ENCODE data around the gene SERPINA5.
A peak's percentile ranks its signal among the peaks of the same experiment; 100 is the strongest.
"Not testable (repeated sequence)": the region's sequence is repeated elsewhere in the genome, so short reads cannot be mapped to it uniquely, and the experiment has no call there.

SERPINA5 gene

DNA sequence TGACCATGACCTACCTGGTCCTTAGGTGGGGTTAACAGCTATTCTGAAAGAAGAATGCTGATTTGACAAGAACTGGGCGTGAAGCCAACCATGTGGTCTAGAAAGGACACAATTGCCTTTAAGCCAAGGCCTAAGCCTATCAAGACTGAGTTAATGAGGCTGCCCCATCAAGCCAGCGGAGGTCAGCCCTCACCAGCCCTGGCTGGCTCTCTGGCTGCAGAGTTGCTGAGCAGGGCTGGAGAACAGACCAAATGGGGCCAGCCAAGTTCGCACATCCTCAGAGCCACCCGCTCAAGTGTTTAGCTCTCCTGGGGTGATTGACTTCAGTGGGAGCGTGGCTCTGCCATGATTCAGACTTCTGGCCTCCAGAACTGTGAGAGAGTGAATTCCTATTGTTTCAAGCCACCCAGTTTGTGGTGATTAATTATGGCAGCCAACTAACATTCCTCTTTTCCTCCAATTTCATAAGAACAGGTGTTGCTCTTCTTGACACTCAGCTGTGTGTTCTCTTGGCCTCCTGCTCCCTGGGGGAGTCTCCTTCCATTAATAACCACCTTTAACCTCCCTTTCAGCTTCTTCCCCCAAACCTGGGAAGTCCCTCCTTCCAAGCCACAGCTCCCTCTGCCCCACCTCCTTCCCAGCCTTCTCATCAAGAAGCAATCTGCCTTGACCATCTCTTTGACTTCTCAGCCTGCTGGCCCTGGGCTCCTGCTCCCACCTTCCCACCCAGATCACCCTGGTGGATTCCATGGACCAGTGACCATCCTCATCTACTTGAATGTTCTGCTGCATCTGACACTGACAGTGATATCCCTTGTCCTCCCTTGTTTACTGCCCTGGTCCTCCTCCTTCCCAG is 5.3 kb upstream of the SERPINA5 start:
- no peak for DNase-seq

DNA sequence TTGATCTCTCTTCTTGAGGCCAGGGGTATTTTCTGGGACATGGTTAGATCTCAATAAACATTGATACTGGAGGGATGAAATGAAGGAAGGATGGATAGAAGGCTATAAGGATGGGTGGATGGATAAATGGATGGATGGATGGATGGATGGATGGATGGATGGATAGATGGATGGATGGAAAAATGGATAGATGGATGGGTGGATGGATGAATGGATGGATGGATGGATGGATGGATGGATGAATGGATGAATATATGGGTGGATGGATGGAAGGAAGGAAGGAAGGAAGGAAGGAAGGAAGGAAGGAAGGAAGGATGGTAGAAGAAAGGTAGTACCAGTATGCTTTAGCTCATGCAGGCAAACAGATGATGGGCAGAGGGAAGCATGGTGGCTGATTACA is 3.8 kb upstream of the SERPINA5 start:
- not testable (repeated sequence) for DNase-seq

DNA sequence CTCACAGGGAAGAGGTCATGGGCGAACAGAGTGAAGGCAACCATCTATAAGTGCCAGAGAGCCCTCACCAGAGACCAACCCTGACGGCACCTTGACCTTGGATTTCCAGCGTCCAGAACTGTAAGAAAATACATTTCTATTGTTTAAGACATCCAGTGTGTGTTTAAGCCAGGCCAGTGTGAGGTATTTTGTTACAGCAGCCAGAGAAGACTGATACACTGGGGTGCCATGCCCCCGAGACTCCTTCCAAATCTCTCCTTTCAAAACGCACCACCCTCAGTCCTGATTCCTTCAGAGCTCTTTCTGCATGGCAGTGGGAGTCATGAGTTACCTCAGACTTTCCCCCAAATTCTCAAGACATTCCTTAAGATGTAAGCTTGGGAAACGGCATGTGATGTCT is 2.5 kb upstream of the SERPINA5 start:
- DNase-seq: no peak

DNA sequence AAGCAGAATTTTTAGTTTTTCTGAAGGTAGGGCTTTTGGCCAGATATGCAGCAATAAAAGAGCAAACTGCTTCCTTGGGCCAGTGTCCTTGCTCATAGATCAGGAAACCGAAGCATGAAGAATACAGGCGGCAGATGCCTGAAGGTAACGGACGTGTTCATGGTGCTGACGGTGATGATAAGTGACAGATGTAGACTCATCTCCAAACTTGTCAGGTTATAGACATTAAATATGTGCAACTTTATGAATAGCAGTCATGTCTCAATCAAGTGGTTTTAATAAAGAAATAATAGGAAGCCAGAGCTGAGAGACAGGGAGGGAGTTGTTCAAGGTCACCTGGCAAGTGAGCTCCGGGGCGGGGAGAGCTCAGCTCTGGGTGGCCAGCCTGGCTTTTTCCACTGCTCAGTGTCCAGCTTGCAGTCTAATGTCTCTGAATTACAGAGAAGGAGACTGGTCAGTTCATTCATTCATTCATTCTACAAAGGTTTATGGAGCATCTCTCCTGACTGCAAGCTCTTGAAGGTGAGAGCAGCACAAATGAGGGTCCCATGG is 1.0 kb downstream of the SERPINA5 start:
- DNase-seq: no peak

DNA sequence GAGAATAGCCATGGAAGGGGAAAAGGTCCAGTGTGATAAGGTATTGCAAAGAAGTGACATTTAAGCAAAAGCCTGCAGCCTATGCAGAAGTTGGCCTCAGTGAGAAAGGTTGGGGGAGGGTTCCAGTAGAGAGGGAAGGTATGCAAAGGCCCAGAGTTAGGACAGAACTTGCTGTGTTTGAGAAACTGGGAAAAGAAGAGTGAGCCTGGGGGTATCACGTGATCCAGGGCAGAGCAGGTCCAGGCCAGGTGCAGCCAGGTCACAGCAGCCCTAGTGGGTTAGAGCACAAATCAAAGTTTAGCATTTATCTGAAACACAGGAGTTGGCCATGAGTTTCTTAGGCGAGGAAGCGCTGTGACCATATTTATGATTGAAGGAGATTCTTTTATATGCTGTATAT is 1.6 kb downstream of the SERPINA5 start:
- no peak for DNase-seq

DNA sequence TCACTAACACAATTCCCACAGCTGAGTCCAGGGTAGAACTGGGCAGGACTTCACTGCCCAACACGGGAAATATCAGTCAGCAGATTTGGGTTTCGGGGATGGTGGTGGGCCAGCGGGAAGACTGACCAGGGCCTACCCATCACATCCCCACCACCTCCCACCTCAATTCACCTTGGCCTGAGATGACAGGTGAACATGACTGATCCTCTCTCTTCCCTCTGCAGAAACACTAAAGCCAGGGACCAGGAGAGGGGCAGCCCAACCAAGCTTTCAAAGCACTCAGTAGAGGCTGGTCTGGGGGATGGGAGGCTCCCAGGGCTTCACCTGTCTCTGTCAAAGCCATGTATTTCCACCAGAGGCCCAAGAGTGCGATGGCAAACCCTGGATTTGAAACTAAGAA is 2.3 kb downstream of the SERPINA5 start:
- DNase-seq: no peak

DNA sequence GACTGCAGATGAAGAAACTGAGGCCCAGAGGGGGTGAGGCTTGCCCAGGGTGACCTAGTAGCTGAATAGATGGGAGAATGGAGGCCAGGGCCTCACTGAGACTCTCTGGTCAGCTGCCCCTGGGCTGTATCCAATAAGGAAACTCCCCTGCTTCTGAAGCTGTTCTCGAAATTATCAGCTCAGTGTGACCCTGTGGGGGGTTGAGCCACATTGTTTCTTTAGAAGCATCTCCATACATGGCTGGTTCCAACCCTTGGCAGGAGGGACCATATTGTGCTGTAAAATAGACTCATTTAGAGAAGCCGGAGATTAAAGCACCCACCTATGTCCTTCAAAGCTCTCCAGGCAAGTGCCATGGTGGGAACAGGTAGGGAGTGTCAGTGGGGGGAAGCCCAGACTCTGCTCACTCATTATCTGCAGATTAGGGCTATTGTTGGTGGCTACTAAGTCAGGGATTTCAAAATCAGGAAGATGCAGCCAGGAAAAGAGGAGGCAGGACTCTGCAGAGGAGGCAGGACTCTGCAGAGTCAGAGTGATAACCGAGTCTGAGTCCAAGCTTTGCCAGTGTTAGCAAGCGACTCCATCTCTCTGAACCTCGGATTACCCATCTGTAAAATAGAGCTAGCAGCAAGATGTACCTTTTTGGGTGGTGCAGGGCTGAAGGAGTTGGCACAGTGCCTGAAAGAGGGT is 3.5 kb downstream of the SERPINA5 start:
- DNase-seq: no peak

DNA sequence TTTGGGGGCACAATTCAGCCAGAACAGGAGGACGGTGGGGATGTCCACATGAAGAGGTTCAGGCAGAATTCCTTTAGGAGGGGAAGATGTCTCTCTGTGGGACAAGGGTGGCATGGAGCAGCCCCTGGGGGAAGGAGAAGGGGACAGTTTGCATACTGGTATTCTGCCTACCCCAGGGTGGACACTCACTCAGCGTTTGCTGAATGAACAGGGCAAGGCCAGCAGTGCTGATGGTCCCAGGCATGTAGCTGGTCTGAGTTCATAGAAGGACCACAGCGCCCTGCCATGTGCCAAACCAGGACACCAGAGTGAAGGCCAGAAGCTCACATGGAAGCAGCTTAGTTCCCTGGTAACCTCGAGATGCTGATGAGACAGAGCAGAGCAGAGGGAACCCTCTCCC is 5.4 kb downstream of the SERPINA5 start:
- DNase-seq: no peak

DNA sequence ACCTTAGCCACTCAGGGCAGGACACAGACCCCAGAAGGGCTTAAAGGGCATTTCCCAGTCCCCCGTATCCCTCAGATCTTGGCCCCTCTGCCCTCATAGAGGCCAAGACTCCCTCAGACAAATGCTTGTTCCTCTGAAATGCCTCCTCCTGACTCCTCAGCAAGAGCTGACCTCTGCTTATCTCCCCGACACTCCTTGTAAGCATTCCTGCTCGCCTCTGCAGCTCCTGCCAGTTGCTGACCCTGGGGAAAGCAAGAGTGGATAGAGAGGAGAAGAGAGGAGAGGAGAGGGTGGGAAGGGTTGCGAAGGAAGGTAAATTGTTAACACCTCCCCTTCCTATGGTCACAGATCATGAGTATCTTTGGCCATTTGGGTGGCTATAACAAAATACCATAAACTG is 7.1 kb downstream of the SERPINA5 start:
- no peak for DNase-seq

DNA sequence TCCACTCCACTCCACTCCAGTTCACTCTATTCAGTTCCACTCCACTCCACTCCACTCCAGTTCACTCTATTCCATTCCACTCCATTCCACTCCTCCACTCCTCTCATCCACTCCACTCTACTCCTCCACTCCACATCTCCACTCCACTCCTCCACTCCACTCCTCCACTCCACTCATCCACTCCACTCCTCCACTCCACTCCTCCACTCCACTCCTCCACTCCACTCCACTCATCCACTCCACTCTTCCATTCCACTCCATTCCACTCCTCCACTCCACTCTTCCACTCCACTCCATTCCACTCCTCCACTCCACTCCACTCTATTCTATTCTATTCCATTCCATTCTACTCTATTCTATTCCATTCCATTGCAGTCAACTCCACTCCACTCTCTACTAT is 9.8 kb downstream of the SERPINA5 start:
- no peak for DNase-seq

DNA sequence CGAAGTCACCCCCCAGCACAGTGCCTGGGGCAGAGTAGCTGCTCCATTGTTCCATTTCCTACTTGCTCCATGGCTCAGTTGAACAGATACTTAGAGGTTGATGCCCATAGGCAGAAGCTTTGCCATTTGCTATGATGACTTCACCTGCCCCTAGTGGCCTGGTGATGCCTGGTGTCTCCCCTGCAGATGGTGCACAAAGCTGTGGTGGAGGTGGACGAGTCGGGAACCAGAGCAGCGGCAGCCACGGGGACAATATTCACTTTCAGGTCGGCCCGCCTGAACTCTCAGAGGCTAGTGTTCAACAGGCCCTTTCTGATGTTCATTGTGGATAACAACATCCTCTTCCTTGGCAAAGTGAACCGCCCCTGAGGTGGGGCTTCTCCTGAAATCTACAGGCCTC is 10.6 kb downstream of the SERPINA5 start:
- DNase-seq: no peak

DNA sequence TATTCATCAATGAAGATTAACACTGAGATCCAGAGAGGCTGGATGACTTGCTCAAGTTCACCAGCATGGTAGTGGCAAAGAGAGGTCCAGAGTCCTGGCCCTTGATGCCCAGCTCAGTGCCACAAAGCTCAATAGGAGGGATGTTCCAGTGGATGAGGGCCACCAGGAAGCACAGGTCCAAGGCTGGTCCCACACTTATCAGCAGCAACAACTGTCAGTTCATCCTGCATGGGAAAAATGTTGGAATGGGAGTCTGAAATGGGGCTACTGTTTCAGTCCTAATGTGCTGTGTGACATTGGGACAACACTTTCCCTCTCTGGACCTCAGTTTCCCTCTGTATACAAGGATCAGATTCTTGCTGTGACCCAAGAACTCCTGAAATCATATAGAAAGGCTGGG is 11.2 kb downstream of the SERPINA5 start:
- DNase-seq: no peak

DNA sequence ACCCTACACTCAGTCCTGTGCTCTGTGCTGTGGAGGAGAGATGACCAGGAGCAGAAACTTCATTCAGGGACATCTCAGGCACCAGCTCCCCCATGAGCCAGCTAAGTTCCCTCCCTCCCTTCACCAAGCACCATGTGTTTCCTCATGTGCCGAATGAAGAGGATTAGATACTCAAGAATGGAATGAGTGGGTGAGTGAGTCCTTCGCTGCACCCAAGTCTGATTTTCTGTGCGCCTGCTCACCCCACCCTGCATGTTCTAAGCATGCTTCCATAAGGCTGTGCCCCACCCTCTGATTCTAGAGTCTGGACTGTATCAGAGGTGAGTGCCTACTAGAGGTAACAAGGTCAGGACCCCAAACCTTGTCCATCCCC is 12.1 kb downstream of the SERPINA5 start:
- no peak for DNase-seq

DNA sequence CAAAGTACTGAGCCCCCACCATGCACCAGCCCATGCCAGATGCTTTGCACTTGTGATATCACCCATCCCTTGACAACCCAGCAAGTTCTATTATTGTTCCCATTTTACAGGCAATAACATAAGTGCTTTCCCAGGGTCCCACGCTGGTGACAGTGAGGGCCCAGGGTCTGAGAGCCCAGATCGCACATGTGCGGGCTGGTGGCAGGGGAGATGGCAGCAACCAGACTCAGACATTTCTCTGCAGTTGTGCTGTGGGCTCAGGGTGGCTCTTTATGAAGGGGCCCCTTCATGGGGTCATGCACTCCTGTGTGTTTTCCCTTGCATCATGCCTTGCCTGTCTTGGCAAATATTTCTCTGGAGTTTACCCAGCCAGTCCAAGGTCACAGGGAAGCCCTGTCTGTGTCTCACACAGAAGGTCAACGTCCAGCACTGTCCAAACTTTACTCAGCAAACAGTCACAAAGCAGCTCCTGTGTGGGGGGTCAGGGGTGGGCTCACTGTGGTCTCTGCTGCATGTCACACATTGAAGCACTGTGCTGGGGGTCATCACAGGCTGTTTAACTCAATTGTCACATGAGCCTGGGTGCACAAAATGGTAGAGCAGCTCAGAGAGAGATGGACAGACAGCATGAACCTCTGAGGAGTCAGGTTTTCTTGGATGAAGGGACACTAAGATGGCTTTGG is 12.7 kb downstream of the SERPINA5 start:
- no peak for DNase-seq

DNA sequence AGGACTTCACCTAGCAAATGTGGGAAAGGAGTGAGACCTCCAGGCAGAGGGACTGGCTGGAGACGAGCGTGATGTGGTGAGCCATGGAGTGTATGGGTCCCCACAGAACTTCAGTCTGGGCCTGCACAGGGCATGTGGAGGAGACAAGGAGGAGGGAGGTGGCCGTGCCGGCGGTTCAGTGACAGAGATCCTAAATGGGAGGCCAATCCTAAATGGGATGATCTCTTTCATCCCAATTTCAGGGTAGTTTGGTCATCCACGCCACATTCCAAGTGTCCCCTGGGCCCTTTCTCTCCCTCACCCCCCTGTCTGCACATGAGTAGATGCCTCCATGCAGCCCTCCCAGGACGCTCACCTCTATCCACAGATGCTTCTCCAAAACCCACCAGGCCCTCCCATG is 13.2 kb downstream of the SERPINA5 start:
- DNase-seq: no peak

DNA sequence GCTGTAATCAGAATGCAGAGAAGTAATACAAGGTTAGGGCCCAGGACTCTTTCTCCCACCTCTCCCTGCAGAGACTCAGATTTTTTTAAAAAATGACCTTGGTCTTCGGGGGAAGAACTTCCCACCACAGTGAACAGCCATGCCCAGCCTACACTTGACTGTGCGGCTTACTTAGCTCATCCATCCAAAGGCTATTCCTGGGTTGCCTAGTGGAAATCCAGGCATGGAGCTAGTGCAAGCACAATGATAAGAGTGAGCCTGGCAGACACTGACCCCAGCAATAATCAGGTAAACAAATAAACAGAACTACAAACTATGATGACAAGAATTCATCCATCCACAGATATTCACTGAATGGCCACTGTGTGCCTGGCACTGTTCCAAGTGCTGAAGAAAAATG is 14.7 kb downstream of the SERPINA5 start:
- no peak for DNase-seq

DNA sequence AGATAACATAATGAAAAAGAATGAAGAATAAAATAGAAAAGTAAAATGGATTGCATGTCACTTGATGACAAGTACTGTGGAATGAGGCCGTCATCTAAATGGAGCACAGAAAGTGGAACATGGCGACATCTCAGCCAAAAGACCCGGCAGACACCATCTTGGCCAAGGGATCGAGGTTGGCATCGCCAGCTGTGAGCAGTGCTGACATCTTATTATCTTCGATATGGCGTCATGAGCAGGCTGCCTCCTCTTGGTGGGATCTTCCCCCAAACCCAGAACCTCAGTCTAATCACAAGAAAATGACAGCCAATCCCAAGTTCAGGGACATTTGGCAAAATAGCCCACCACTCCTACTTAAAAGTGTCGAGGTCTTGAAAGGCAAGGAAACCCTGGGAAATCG is 15.1 kb downstream of the SERPINA5 start:
- DNase-seq: no peak

DNA sequence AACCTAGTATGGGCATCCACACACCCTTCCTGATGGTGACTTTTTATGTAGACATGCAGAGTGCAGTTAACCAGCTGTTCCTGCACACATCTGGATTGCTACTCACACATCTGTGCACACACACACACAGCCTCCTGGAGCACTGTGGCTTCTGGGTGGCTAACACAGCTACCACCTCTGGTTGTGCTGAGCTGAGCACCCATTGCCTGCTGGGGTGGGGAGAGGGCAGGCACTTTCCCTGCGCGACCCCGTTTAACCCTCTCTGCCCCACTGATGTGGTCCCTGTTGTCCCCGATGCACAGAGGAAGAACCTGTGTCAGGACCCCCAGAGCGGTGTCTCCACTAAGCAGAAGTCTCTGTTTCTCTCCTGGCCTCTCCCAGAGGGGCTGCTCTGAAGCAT is 16.6 kb downstream of the SERPINA5 start:
- DNase-seq: no peak

DNA sequence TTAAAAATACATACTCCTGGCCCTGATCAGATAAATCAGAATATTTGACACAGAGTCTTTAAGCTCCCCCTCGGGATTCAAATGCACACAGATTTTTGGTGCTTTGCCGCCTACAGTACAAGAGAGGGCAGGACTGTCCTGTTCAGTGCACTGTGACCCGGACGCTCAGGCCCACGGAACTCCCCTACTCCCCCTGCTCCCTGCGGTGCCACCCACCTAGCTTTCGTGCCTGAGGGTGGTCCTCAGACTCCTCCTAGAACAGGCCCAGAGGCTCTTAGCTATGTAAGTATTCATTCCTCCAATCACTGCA is 17.2 kb downstream of the SERPINA5 start:
- no peak for DNase-seq

DNA sequence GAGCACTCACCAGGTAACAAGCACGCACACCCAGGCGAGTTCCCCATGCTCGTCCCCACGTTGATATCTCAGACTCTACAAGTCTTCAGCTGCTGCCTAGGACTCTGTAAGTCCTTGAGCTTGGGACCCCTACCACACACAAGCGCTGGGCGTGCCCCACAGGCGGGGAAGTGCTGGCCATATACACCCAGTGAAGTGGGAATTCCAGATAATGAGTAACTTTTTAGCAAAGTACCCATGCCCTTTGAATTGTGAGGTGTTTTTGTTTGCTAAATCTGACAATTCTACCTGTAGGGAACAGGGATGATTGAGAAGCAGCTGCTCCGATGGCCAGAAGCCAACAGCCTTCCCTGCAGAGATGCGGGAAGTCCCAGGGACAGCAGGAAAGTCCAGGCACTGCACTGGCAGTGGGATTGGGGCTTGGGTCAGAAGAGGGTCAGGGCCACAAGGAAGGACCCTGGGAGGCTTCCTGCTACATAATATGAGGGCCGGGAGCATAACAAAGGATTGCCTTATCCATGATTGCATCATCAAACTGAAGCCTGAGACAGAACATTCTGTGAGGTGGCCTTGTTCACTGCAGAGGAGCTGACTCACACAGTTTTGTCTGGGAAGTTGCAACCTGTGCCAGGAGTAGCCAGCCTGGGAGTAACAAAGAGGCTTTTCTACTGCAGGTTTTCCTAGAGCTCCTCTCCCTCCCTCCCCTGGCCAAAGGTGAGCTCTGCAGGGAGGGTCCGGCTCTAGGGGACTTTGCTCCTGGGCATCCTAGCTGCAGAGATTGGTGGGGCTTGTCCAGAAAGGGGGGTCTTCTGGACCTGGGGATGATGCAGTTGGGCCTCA is 17.8 kb downstream of the SERPINA5 start:
- DNase-seq: no peak

DNA sequence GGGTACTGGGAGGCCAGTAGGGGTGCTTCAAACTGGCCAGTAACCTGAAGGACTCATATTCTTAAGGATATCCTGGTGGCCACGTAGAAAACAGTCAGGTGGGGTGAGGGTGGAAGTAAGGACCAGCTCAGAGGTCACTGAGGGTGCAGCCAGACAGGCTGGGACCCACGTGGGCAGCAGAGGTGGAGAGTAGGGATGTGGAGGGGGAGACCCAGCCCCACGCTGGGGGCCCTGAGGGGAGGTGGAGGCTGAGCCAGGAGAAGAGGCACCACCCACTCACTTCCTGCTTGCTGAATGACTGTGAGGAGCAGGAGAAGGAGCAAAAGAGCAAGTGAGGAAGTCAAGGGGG is 18.4 kb downstream of the SERPINA5 start:
- no peak for DNase-seq

DNA sequence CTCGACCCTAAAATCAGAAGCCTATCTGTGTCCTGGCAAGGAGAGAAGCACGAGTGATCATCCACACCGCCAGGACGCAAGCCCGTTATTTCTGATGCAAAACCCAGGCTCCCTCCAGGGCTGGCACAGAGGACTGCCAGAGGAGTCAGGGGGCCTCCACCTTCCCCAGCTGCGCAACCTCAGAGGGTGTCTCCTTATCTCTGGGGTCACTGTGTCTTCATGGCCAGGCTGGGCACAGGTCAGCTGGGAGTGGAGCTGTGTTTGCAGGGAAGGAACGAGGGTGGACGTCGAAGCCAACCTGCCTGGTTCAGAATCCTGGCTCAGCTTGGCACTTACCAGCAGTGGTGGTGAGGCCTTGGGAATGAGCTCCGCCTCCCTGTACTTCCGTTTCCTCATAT is 18.9 kb downstream of the SERPINA5 start:
- DNase-seq: no peak

DNA sequence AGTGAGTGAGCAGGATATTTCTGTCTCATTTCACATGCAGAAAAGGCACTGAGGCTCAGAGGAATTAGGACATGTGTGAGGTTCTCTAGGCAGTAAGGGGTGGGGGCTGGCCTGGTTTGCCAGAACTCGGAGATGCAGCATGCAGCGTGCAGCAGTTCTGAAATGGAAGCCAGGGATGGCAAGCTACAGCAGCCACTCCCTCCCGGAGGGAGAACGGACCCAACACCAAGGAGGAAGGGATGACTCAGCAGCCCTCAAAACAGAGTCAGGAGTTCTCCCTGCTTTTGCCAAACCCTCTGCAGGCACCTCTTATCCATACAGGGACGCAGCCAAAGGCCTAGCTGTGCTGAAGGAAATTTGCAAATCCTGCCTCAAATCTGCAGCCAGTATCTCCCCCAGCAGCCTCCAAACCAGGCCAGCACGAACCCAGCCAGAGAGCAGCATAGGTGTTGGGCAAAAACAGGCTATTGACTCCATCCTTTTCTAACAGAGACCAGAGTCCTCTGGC is 20.7 kb downstream of the SERPINA5 start:
- peak in 2 of 4 experiments; percentile 10 to 35 for DNase-seq

All from suppressor macrophage (primary cell).